ENCODE measurements around the gene SEC16B.
A peak's percentile ranks its signal among the peaks of the same experiment; 100 is the strongest.

SEC16B gene

GRCh38 chr1:177977141-177977540 is 7.3 kb upstream of the SEC16B start:
- DNase-seq (ENCODE audit: low read depth in 2 of 2) = no peak

GRCh38 chr1:177976596-177976995 is 6.7 kb upstream of the SEC16B start:
- DNase-seq (ENCODE audit: low read depth in 2 of 2) = no peak

GRCh38 chr1:177975588-177976495 is 6.0 kb upstream of the SEC16B start:
- DNase-seq (ENCODE audit: low read depth in 2 of 2) = peak; percentile 42 to 45

- no peak for DNase-seq (ENCODE audit: low read depth in 2 of 2)
Measured at GRCh38 chr1:177973585-177973984, 3.7 kb upstream of the SEC16B start.

GRCh38 chr1:177969109-177969508 is 749 bp downstream of the SEC16B start:
- no peak for DNase-seq (ENCODE audit: low read depth in 2 of 2)

DNA sequence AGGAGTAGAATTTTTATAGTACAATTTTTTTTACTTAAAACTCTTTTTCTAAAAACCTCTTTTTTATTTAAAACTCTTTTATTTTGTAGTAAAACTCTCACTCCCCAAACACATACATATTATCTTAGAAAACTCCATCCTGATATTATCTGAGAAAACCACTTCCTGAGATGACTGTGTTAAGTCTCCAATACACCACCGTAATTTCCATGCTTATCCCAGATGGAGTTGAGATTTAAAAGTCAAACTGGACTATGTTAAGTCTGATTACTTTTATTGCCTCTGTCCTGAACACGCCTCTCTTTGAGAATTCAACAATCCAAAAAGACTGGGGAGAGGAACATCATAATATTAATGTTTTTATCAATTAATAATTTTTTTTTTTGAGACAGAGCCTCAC is 3.7 kb downstream of the SEC16B start:
- no peak for DNase-seq (ENCODE audit: low read depth in 2 of 2)

DNA sequence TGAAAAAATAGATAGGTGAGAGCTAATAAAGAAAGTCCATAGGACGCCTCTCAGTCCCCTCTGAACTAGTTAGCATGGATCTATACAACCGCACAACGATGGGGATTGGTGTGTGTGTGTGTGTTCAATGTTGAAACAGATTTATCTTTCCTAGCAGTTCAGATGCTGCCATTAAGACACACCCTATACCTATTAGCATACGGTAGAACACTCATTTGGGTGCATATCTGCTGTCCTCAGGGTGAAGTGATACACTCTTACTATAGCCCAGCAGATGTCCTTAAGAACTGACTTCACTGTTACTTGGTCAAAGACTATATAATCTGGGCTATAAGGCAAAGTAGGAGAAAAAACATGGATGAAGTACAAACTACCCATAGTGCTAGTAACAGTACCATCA is 4.6 kb downstream of the SEC16B start:
- no peak for DNase-seq (ENCODE audit: low read depth in 2 of 2)

GRCh38 chr1:177964336-177964735 is 5.5 kb downstream of the SEC16B start:
- DNase-seq (ENCODE audit: low read depth in 2 of 2) = no peak

DNA sequence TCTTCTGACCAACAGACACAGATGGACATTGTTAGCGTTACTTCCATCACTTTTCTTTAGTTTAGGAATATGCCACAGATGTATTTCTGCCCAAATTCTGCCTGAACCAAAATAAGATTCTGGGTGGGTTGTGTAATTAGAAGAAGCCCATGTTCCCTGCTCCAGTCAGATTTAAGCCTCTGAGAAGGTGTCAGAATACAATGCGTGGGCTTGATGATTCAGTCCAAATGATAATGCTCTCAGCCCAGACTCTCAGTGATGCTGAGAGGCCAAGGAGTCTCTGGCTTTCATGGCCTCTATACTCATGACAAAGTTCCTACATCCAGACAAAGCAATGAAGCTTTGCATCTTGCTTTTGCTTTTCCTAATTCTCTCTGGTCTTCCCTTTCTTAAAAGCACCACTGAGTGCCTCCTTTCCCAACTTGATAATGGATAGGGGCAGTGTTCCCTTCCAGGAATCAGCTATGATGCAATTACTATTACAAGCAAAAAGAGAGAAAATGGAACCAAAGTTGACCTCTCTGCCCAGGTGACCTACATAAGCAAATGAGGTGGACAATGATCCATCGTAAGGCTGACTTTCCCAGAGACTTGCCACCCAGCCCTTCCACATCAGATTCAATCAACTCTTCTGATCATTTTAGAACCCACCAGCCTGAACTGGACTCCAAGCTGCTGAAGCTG is 8.8 kb downstream of the SEC16B start:
- DNase-seq (ENCODE audit: low read depth in 2 of 2) = no peak

DNA sequence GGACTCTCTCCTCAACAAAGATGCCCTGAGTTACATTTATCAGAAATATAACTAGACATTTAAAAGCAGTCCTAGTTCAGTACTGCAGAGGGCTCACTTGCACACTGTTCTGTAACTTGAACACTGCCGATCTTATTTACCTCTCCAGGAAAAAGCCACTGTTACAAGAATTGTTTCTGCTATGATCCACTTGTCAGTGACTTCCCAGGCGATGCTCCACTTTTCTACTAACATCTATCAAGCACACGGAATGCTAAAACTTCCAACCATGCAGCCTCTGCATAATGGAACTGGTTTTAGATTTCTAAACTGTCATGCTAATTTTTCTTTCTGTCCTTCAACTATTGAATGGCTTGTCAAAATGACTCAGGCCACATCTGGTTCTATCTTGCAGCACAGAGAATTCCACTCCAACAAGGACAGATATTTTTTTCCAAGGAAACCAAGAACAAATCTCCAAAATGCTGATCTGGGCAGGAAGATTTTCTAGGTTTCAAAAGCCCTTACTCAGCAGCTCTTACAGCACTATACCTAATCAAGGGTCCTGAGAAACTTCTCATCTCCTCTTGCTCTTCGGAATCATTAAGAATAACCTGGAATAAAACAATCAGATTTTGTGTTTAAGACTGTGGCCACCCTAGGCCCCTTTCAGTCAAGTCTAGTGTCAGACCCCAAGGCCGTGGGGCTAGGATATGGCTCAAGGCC is 9.9 kb downstream of the SEC16B start:
- no peak for DNase-seq (ENCODE audit: low read depth in 2 of 2)

DNA sequence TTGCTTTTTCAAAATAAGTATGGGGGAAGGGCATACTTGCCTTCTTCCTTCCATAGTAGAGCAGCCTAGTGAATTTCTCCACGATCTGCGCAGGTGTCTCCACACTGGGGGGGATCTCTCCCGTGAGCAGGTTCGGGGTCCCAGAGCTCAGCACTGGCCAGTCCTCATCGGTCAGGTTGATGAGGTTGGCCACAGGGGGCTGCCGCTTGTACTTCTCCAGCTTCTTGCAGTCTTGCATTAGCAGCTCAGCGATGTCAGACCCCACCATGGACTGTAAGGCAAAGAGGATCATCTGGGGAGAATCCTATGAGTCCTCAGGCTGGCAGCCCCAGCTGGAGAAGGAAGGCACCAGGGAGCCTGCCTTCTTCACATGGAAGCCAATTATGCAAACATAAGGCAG is 11.8 kb downstream of the SEC16B start:
- DNase-seq (ENCODE audit: low read depth in 2 of 2) = no peak

DNA sequence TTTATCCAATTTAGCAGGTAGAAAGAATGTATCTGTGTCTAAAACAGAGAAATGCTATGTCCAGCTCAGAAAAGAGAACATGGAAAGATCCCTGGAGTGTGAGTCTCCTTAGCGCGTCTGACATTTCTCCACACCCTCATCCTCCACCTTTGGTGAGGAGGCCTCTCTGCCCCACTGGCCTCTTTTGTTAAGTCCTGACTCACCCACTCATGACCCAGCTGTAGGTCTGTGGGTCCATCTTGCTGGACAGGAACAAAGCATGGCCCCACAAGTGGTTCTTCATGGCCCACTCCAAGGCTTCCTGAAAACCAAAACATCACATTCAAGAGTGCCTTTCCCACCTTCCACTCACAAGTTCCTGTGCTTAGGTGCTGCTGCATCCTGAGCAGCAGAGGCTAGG is 15.8 kb downstream of the SEC16B start:
- no peak for DNase-seq (ENCODE audit: low read depth in 2 of 2)

DNA sequence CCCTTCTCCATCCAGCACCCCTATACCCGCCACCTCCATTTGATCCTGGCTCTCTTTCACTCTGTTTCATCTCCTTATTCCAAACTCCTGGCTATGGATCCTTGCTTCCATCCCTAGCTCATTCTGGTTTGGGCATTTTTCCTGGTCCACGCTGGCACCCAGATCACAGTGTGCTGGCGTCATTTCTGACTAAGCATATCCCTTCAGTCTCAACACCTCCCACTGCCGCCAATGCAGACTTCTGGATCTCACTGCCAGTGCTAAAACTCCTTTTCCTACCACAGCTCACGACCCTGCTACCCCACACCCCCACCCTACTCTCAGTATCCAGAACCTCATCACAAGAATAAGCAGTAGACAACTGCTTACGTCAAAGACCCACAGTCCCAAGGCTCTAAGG is 16.3 kb downstream of the SEC16B start:
- no peak for DNase-seq (ENCODE audit: low read depth in 2 of 2)

GRCh38 chr1:177952691-177953090 is 17.2 kb downstream of the SEC16B start:
- DNase-seq (ENCODE audit: low read depth in 2 of 2) = no peak

DNA sequence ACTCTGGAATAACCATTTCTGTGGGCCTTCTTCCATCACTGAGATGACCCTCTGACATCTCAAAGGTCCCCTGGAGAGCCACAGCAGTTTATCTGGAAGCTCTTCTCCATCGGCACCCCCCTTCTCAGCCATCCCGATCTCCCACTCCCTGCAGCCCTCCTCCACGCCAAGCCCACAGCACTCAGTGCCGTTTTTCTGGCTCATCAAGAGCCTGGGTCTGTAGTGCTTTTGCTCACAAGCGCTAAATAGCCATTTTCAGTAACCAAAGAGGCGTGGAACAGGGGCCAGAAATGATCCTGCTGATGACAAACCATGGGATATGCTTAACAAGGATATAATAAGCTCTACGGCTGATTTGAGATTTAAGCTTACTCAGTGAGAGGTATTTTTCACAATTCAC is 17.6 kb downstream of the SEC16B start:
- no peak for DNase-seq (ENCODE audit: low read depth in 2 of 2)

DNA sequence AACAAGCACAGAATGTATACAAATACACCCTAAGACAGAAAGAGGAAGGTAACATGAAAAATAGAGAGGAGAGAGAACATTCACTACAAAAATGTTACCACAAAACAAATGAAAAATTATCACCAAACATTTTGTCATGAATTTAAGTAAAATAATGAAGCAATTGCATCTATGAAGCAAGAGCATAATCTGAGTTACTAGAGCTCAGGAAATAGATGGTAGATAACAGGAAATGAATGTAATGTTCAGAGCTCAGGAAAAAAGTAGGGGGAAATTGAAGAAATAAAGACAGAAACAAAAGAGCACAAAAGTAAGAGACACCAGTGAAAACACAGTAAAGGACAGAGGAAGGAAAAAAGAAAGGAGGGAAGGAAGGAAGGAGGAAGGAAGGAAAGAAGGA is 19.4 kb downstream of the SEC16B start:
- no peak for DNase-seq (ENCODE audit: low read depth in 2 of 2)

GRCh38 chr1:177948336-177948972 is 21.4 kb downstream of the SEC16B start:
- DNase-seq (ENCODE audit: low read depth in 2 of 2) = no peak

- DNase-seq (ENCODE audit: low read depth in 2 of 2) = no peak
Measured at GRCh38 chr1:177947623-177948022, 22.2 kb downstream of the SEC16B start.

GRCh38 chr1:177945943-177946650 is 23.8 kb downstream of the SEC16B start:
- DNase-seq (ENCODE audit: low read depth in 2 of 2) = no peak

- no peak for DNase-seq (ENCODE audit: low read depth in 2 of 2)
Measured at GRCh38 chr1:177944016-177944949, 25.6 kb downstream of the SEC16B start.
